T-helper 22 cell (primary cell): Measurements from ENCODE around the gene AFTPH.

Experiments
- DNase-seq: peaks from one replicate; pipeline ENCODE4 v3.0.0-alpha.2; 2020; ENCODE audit warnings: low read depth

The AFTPH gene

GRCh38 chr2:64540615-64541014, 16.5 kb downstream of the AFTPH start:
- DNase-seq: no peak

- DNase-seq: no peak
These were observed 17.4 kb downstream of the AFTPH start for GRCh38 chr2:64541547-64541946.

- no peak for DNase-seq
These were observed 18.2 kb downstream of the AFTPH start for GRCh38 chr2:64542071-64543007.

- no peak for DNase-seq
These were observed 19.0 kb downstream of the AFTPH start for GRCh38 chr2:64543008-64543697.

- no peak for DNase-seq
These were observed 24.6 kb downstream of the AFTPH start for GRCh38 chr2:64548761-64549160.

- no peak for DNase-seq
These were observed 25.9 kb downstream of the AFTPH start for GRCh38 chr2:64550042-64550441.

GRCh38 chr2:64551851-64552250, 27.7 kb downstream of the AFTPH start:
- DNase-seq: no peak

- no peak for DNase-seq
These were observed 30.0 kb downstream of the AFTPH start for GRCh38 chr2:64554117-64554516.

GRCh38 chr2:64558445-64559081, 34.4 kb downstream of the AFTPH start:
- no peak for DNase-seq

- DNase-seq: no peak
These were observed 38.1 kb downstream of the AFTPH start for GRCh38 chr2:64562148-64562784.

GRCh38 chr2:64563436-64563938, 39.4 kb downstream of the AFTPH start:
- no peak for DNase-seq

GRCh38 chr2:64565949-64566710, 42.0 kb downstream of the AFTPH start:
- no peak for DNase-seq

GRCh38 chr2:64567473-64567872, 43.3 kb downstream of the AFTPH start:
- DNase-seq: no peak

- no peak for DNase-seq
These were observed 44.7 kb downstream of the AFTPH start for GRCh38 chr2:64568836-64569235.

- no peak for DNase-seq
These were observed 50.7 kb downstream of the AFTPH start for GRCh38 chr2:64574871-64575270.

GRCh38 chr2:64581018-64581417, 56.9 kb downstream of the AFTPH start:
- DNase-seq: no peak

- no peak for DNase-seq
These were observed 57.8 kb downstream of the AFTPH start for GRCh38 chr2:64581777-64582539.

- no peak for DNase-seq
These were observed 58.7 kb downstream of the AFTPH start for GRCh38 chr2:64582774-64583340.

- DNase-seq: no peak
These were observed 61.9 kb downstream of the AFTPH start for GRCh38 chr2:64586054-64586453.

- no peak for DNase-seq
These were observed 62.9 kb downstream of the AFTPH start for GRCh38 chr2:64586883-64587481.
